HG02970 (cell line): Measurements from ENCODE around the gene TLE3.
A peak's percentile ranks its signal among the peaks of the same experiment; 100 is the strongest.

Source experiments
- ATAC-seq: cut with Tn5 transposase; IDR thresholded peaks from one replicate; pipeline ENCODE4 v1.9.1; 2021; ENCODE audit warnings: mild to moderate bottlenecking, moderate library complexity, moderate number of reproducible peaks; ENCODE audit not compliant: unreplicated experiment, low FRiP score

Gene TLE3

DNA sequence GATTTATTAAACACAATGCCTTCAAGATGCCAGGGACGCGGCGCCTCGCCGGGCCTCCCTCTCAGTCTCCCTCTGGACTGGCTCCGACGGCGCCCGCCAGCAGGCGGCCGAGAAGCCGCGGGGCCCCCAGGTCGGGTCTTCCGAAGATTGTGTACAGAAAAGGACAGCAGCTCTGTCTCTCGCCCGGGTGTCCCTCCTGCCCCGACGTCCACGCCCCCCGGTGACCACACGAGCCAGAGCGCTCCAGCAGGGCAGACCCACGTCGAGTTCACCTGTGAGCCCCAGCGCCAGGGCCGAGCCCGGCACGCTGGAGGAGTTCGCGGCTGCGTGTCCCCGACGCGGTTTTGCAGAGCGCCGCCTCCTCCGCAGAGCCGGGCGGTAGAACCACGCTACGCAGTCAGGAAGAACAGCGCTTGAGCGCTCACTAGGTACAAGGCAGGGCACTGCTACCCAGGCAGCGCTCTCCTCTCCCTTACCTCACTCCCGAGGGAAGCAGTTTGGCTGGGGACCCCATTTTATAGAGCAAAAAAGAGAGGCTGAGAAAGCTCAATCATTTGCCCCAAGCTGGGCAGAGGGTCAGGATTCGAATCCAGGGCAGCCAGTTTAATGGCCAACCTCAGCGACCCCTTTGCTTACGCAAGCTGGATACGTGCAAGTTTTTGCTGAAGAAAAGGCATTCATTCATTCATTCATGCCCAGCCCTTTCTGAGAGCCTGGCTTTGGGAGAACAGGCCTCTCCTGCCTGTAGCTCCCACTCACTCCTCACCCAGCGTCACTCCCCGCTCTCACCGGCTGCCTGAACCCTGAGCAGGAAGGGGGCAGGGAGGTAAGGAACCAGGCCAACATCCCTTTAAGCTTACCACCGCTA, 3.0 kb upstream of the TLE3 start:
- ATAC-seq = no peak

DNA sequence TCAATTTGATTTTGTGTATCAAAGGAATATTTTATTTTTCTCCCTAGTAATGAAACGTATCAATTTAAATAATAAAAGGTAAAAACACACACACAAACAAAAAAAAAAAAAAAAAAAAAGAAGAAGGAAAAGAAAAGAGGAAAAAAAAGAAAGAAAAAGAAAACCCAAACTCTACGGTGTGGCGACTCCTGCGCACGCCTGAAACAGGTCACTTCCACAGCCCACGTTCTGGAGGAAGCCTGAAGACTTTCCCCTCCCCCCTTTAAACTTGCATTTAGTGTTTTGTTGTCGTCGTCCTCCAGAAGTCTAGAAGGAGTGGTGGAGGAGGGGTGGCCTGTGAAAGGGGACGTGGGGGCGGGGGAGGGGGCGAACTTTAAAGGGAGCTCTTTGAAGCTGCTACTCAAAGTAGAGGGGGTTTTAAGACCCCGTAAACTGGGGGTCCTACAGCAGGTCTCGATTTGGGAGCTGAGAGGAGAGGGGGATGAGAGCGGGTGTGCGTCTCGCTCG, 2.3 kb upstream of the TLE3 start:
- ATAC-seq = no peak

DNA sequence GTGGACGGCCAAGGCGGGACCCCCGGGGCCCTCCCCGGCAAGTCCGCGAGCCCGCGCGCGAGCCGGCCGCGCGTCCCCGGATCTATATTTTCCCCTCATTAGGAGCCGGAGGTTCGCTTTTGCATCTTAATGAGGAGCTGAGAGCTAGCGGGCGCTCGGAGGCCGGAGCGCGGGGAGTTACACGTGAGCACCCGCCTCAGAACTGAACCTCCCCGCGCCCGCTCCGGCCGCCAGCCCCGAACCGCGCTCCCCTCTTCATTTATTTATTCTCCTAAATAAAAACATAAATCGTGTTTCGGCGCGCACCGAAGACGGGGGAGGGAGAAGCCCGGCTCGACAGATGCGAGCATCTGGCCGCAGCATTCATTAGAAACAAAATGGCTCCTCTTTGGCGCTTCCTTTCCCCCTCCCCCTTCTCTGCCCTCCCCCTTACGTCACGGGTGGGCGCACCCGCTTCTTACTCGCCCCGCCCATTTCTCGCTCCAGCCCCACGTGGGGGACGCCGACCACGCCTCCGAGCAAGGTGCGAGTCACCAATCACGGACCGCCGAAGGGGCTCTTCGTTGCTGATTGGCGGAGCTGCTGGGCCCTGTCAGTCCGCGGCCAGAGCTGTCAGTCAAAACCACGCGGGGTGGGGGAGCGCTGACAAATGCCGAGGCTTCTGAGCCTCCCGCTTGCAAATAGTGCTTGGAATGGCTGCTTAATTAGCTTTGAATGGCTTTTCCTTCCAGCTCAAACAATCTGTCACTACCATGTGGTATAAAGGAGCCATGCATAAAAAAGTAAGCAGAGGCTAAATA, 1.6 kb upstream of the TLE3 start:
- ATAC-seq = peak; percentile 59

DNA sequence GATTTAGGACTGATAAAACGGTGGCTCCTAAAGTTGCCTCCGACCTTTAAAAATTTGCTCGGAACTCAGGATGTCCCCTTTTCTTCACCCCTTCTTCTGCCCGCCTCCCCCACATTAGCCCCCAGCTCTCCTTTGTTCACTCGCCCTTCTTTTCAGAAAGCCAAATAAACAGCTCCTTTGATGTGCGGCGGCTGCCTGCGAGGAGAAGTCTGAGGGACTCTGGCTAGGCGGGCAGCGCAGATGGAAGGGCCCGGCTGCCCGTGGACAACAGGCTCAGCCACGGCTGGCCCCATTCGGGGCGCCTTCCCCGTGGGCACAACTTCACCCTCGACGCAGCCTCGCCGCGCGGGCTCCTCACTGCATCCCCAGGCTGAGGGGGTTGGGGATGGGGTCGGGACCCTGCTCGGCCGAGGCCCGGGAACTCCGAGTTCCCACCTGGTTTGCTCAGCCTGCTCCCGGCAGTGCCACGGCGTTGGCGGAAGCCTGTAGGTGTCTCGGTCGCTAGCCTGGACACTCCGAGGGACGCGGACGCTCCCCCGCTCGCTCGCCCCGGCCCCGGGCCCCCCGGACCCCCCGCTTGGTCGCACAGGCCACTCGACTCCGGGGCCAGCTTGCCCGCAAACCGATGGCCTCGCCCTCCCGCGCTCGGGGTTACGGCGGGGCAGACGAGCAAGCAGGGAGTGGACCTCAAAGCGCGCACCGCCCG, 897 bp upstream of the TLE3 start:
- peak; percentile 4 for ATAC-seq

DNA sequence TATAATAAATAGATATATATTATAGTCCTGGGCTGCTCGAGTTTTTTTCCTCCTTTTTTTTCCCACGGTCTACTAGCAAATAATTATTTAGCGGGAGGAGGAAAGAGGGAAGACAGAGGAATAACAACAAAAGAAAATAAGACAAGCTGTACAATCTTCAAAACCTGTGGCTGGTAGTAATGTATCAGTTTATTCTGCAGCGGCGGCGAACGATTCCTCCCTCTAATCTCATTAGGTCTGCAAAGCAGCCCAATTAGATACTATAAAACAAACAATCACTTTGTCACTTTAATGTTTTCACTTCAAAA, 390 bp upstream of the TLE3 start:
- no peak for ATAC-seq

DNA sequence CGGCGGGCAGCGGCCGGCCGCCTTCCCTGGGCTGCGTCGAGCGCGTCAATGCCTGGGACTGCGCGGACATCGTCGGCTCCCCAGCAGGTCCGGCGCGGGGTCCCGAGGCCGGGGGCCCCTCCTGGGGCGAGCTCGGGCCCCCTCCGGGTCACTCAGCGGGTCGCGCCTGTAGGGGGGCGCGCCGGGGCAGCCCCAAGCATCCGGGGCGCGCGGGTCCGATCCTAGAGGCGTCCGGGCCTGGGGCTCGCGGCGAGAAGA, 725 bp downstream of the TLE3 start:
- ATAC-seq = no peak

DNA sequence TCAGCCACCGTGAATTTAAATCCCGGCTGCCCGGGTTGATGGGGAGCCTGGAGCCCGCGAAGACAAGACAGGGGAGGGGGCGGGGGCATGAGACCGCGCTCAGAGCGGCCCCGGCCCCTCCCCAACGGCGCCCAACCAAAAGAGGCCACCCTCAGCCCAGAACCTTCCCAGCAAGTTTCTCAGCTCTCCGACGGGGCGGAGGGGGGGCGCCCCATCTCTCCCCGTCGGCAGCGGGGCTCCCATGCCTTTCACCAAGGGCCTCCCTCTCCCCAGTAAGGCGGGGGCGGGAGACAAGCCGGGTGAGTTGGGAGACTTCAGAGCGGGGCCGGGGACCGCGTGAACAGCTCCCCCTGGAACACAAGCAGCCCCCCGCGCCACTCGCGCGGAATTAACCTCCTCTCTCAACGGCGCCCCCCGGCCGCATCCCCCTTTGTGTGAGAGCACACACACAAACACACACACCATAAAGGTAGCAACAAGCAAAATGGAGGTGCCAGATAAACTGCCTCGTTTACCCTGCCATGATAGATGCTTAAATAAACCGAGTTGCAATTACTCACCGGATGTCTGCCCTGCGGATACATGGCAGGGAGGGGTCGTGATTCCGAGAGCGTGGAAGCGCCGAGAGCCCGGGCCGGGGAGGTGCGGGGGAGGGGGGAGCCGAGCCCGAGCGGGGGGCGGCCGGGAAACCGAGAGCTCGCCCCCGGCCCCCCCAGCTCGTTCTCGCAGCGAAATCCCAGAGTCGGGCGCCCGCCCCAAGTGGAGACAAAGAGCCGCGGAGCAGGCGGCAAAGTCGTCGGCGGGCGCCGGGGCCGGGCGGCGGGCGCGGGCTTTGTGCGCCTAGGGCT, 1.3 kb downstream of the TLE3 start:
- no peak for ATAC-seq

DNA sequence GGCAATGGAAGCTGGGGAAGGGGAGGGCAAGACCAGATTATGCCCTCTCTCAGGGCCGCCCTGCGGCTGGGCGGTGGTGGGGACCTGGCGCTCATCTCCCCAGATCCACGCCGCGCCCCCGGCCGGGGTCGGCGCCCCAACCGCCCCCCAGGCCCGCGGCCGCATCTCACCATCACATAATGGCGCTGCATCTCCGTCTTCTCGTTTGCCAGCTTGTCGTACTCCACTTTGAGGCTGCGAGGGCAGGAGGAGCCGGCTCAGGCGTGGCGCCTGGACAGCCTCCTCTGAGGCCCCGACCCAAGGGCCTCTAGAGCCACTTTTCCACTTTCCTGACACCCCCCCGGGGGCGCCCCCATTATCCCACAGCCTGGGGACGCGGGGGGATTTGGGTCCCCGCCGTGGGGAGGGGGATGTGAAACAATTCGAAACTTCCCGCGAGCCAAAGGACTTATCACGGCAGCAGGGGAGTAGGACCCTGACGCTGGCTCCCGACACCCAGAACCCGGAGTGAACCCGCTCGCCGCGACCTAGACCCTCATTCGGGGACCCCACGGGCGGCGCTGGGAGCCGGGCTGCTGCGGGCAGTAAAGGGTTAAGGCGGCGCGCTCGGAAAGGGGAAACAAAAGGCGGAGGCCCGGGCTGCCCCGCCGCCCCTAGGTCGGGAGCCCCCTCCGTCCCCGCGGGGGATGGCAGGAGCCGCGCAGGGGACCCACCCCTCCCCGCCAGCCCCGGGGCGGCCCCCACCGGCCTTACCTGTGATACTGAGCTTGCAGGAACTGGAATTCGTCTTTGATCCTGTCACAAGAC, 2.1 kb downstream of the TLE3 start:
- ATAC-seq = no peak

DNA sequence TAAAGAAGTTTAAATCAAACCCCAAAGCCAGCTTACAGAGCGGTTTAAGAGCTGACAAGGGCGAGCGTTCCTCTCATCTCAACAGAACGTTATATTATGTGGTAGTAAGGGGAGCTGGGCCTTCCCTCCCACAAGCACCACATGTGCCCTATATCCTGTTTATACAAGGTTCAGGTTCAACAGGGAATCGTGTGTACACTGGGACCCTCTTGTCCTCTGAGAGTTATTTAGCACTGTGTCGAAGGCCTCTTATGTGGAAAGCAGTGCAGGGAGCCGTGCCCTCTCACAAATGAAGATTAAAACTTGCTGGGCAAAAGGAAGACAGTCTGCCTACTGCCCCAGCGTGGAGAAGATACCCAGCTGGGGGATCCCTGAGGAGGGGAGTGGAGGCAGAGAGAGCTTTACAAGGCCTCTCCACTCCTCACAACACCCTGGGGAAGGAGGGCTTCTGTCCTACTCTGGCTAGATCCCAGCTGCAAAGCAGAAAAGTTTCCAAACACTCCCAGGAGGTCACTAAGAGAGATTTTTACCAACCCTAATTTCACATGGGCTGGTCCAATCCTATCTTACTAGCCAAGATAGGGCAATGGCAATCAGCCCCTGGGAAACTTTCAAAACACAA, 2.9 kb downstream of the TLE3 start:
- no peak for ATAC-seq

DNA sequence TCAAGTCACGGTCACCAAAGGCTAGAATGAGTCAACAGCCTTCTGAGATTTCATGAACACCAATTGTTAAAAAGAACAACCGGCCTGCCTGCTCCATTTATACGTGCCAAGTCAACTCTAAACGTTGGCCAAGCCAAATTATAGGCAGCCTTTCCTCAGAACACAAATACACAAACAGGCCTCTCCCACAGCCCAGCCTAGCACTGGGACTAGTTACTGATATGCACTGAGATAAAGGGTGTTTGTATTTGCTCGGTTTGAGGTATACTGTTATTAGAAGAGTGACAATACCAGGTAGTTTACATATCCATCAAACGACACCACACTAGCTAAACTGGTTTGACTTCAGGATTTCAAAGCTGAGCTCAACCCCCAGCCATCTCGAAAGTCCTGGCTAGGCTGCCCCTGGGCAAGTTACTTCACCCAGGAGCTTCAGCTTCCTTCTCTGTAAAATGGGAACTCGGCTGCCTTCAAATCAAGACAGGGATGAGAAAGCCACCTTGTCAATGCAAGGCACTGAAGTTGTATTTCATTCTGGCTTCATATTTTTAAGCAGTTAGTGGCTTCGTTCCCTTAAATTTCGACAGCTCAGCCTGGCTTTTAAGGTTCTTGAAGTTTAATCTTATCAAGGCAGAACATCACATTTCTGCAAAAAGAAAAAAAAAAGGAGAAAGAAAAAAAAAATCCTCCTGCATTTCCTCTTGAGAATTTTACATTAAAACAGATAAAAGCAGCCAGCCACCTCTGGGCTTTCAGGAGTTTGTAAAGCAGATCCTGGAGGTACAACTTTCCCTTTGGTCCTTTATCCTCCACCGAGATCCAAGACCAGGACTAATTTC, 4.0 kb downstream of the TLE3 start:
- ATAC-seq = no peak

DNA sequence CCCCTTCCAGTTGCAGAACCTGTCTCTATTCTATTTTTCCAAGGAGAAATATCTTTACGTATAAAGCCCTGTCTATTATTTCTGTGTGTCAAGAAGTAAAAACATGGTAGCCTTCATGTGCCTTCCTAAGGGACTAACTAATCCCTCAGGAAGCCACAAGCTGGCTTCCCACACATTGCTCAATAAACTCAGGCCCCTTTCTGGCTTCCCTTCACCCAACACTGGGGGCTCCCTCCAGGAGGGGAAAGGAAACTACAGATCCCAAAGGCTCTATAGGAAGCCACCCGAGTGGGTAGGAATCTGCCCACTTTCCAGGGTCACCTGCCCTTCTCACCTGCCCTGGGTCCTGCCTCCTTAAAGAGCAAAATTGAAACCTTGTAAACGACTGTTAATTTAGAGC, 4.6 kb downstream of the TLE3 start:
- ATAC-seq = no peak

DNA sequence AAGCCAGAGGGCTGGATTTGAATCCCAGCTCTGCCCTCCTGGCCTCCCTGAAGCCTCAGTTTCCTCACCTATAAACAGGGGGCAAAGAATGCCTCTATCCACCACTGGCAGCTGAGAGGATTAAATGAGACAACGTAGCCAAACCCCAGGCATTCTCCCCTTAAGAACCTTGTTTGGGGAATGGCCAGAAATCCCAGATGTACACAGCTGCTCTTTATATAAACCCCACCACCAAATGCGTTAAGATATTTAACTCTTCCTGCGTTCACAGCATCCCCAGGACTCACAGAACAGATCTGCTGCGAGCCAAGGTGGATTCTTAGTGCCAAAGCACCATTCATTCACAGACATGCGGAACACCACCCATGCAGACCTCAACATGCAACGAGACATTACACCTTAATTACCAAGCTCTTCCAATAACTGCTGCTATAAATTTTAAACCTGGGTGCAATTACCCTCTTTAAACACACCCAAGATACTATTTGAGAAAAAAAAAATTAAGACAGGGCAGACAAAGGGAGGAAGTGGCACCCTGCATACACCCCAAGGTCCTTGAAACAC, 5.2 kb downstream of the TLE3 start:
- no peak for ATAC-seq

DNA sequence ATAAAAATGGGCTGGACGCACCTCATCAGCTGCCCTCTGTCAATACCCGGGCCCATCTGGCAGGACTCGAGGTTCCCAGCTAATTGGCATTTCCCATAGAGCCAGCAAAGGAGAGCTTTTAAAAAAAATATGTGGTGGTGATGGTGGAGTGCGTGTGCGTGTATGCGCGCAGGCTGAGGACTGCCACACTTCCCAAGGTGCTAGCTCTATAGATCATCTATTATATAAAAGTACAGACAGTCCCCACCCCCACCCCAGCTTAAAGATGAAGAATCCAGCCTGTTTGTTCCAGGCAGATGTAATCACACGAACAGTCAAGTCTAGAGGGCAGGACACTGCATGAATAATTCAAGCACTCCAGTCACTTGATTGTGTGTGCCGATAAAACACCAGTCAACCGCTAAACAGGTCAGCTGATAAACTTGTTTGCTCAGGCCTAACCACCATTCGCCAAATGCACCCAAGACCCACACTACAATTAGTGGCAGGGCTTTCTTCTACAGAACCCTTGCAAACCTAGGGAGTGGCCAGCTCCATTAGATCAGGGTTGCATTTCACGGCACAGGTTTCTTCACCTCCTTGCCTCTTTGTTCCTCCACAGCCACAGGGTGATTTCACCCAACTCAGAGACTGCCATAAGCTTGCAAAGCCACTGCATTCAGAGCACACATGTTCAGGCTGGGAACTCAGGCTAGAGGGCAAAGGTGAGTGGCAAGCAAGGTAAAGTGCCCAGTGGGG, 5.8 kb downstream of the TLE3 start:
- ATAC-seq = no peak

DNA sequence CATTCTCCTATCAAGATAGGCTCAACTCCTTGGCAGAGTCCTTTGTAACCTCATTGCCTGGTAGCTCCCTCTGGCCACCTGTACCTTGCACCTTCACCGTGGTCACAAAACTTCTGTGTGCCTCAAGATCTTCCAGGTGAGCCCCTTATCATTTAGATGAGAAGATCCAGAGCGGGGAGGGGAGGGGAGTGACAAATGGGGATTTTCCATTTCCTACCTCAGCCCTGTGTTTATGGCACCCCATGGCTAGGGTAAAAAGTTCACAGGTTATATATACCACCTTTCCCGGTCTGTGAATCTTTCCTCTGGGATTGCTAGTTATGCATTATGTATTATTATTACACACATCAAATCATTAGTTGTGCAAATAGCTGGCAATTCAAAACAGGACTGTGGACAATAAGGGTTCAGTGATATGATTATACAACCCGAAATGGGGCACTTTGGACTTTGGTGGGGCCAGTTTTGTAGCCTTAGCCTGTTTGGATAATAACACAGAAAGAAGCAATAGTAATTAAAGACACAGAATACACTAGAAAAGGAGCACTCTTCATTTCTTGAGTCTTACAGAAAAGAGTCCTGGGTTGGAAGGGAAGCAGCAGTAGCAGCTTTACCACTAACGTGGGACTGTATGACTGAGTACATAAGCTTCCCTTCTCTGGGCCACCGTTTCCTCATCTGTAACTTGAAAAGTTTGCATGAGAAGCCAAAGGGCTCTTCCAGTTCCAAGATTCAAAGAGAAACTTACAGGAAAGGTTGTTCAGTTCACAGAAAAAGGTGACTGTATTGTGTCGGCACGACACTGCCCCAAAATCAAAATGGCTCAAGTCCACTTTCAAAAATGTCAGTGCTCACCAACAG, 7.1 kb downstream of the TLE3 start:
- no peak for ATAC-seq

DNA sequence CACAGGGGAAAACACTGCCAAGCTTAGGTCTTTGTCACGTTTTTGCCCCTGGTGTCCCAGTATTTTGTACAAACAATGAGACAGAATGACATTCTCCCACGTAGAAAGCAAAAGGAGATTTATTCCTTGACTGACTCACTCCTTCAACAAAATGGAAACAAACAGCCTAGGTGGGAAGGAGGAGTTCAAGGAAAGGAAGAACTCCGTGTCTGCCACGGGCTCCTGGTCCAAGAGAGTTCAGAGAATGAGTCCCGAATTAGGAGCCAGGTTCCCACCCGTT, 8.1 kb downstream of the TLE3 start:
- no peak for ATAC-seq

DNA sequence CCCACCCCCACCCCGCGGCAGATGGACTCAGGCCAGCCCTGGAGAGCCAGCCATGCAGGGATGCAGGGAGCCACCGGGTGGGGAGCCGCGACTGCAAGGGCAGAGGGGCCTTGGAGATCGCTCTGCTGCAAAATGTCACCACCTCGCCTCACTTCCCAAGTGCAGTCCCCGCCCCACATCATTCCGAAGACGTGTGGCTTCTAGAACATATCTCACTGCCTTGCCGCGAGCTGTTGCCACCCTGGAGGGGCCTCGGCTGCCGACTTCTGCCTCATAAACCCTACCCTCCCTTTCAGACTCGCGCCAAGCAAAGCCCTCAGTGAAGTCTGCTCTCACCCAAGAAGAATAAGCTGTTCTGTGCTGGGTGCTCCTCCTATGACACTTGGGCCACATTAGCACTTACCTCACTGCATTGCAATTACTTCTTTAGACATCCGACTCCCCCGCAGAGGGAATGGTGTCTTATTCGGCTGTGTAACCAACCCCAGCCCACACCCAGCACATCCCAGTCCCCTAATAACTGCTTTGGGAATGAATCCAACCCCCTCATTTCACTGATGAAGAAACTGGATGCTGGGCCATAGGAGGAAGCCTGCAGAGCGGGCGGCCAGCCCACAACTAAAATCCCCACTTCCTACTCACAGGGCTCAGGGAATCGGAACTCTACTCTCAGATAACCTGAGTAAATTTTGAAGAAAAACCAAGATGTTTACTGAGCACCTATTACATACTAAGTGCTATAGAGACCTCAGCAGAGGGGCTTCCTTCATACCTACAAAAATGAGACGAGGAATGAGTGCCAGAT, 8.6 kb downstream of the TLE3 start:
- no peak for ATAC-seq
